ENCODE results near the gene ZNF205.

Gene ZNF205

GRCh38 chr16:3101018-3101840 is 11.2 kb upstream of the ZNF205 start:
- DNase-seq (ENCODE audit: low read depth, low spot score), result no peak

GRCh38 chr16:3101841-3102470 is 10.4 kb upstream of the ZNF205 start:
- no peak for DNase-seq (ENCODE audit: low read depth, low spot score)

- DNase-seq (ENCODE audit: low read depth, low spot score), result peak; percentile 66
Observed at GRCh38 chr16:3106205-3106928, 6.0 kb upstream of the ZNF205 start.

- DNase-seq (ENCODE audit: low read depth, low spot score), result no peak
Observed at GRCh38 chr16:3112881-3113574, 642 bp downstream of the ZNF205 start.

GRCh38 chr16:3113765-3114479 is 1.5 kb downstream of the ZNF205 start:
- DNase-seq (ENCODE audit: low read depth, low spot score), result no peak

GRCh38 chr16:3115003-3115402 is 2.6 kb downstream of the ZNF205 start:
- no peak for DNase-seq (ENCODE audit: low read depth, low spot score)

GRCh38 chr16:3115561-3115960 is 3.2 kb downstream of the ZNF205 start:
- no peak for DNase-seq (ENCODE audit: low read depth, low spot score)

GRCh38 chr16:3118204-3118790 is 5.9 kb downstream of the ZNF205 start:
- no peak for DNase-seq (ENCODE audit: low read depth, low spot score)

GRCh38 chr16:3118846-3119245 is 6.5 kb downstream of the ZNF205 start:
- DNase-seq (ENCODE audit: low read depth, low spot score), result no peak

GRCh38 chr16:3119286-3119685 is 6.9 kb downstream of the ZNF205 start:
- DNase-seq (ENCODE audit: low read depth, low spot score), result no peak

- DNase-seq (ENCODE audit: low read depth, low spot score), result no peak
Observed at GRCh38 chr16:3119701-3120408, 7.5 kb downstream of the ZNF205 start.

- no peak for DNase-seq (ENCODE audit: low read depth, low spot score)
Observed at GRCh38 chr16:3120435-3120834, 8.0 kb downstream of the ZNF205 start.

- DNase-seq (ENCODE audit: low read depth, low spot score), result no peak
Observed at GRCh38 chr16:3121851-3122467, 9.6 kb downstream of the ZNF205 start.

GRCh38 chr16:3122926-3123570 is 10.7 kb downstream of the ZNF205 start:
- no peak for DNase-seq (ENCODE audit: low read depth, low spot score)

GRCh38 chr16:3123986-3124886 is 11.8 kb downstream of the ZNF205 start:
- DNase-seq (ENCODE audit: low read depth, low spot score), result peak; percentile 79

GRCh38 chr16:3127745-3128144 is 15.4 kb downstream of the ZNF205 start:
- DNase-seq (ENCODE audit: low read depth, low spot score), result no peak

GRCh38 chr16:3129137-3130131 is 17.0 kb downstream of the ZNF205 start:
- DNase-seq (ENCODE audit: low read depth, low spot score), result peak; percentile 57
